ENCODE measurements around the gene CDHR2.

DNA sequence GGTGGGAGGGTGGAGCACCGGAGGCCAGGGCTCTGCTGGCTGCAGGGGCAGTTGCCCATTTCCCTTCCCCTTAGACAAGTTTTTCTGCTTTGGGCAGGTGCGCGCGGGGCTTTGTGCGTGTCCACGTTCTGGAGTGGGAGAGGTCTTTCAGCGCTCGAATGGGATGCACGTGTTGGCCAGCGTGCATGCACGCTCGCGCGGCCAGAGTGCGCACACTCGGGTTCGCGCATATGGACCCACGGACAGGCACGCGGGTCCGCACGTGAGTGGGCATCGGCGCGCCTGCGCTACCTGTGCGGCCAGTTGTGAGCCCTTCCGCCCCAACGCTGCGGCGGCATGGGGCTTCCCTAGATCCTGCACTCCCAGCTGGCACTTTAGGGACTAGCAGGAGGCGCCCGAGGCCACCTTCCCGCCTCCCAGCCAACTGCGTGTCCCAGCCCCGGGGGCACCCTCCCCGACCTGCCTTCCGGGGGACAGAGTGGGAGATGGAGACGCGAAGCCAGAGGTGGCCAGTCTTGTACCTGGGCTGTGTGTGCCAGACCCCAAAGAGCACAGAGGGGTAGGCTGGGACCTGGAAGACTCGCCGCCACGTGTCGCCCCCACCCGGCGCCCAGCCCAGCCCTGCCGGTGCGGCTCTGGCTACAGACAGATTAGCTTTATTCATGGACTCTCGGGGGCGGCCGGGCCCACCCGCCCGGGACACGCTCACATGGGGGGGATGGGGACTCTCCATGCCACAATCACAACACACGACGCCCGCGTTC lies 70.6 kb downstream of the CDHR2 start:
- TF ChIP-seq ZNF335 (tag by site-specific recombination; conservative IDR thresholded peaks at IDR 0.05) (no peak), CTCF (tag by site-specific recombination; IDR thresholded peaks at IDR 0.05) (no peak), ZBTB49 (tag by site-specific recombination; IDR thresholded peaks at IDR 0.05; ENCODE audit: low read depth) (no peak), ZNF560 (tag by site-specific recombination; IDR thresholded peaks at IDR 0.05; ENCODE audit: borderline replicate concordance) (no peak), ZNF175 (tag by site-specific recombination; IDR thresholded peaks at IDR 0.05) (no peak), SETDB1 (IDR thresholded peaks at IDR 0.05; ENCODE audit: insufficient read length, low read length) (no peak), ZNF596 (tag by site-specific recombination; IDR thresholded peaks at IDR 0.05) (no peak), ZBTB26 (tag by site-specific recombination; optimal IDR thresholded peaks at IDR 0.05) (no peak), ZBTB17 (tag by site-specific recombination; IDR thresholded peaks at IDR 0.05) (no peak), ZBTB8A (tag by site-specific recombination; IDR thresholded peaks at IDR 0.05) (no peak), ZNF548 (tag by site-specific recombination; IDR thresholded peaks at IDR 0.05) (no peak), ZBTB48 (tag by site-specific recombination; IDR thresholded peaks at IDR 0.05) (no peak)
- TF ChIP-seq, protein P1, sequence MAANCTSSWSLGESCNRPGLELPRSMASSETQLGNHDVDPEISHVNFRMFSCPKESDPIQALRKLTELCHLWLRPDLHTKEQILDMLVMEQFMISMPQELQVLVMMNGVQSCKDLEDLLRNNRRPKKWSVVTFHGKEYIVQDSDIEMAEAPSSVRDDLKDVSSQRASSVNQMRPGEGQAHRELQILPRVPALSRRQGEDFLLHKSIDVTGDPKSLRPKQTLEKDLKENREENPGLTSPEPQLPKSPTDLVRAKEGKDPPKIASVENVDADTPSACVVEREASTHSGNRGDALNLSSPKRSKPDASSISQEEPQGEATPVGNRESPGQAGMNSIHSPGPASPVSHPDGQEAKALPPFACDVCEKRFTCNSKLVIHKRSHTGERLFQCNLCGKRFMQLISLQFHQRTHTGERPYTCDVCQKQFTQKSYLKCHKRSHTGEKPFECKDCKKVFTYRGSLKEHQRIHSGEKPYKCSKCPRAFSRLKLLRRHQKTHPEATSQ (tag by site-specific recombination; IDR thresholded peaks at IDR 0.05): no peak
- TF ChIP-seq, protein P2, sequence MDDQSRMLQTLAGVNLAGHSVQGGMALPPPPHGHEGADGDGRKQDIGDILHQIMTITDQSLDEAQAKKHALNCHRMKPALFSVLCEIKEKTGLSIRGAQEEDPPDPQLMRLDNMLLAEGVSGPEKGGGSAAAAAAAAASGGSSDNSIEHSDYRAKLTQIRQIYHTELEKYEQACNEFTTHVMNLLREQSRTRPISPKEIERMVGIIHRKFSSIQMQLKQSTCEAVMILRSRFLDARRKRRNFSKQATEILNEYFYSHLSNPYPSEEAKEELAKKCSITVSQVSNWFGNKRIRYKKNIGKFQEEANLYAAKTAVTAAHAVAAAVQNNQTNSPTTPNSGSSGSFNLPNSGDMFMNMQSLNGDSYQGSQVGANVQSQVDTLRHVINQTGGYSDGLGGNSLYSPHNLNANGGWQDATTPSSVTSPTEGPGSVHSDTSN (CRISPR knock-in tag; IDR thresholded peaks at IDR 0.05): no peak
